H9 (cell line): Measurements from ENCODE around the gene OXER1. TPM values are rescaled to one million over a fixed set of nuclear protein-coding genes. Genes with fewer than 3 reads are reported as not detected.

Experiments
- DNase-seq: peaks from one replicate; pipeline ENCODE4 v3.0.0-alpha.2; 2017
- H2AFZ ChIP-seq: one replicate; pipeline ENCODE4 v1.6.1; 2013; ENCODE audit warnings: mild to moderate bottlenecking, low read length, control low read depth, moderate library complexity
- H2AK5ac ChIP-seq: 2 replicates; pipeline ENCODE4 v1.6.1; 2013; ENCODE audit warnings: low read length, control low read depth, mixed read lengths; ENCODE audit not compliant: insufficient read length
- H2BK120ac ChIP-seq: one replicate; pipeline ENCODE4 v1.6.1; 2013; ENCODE audit warnings: low read depth, mild to moderate bottlenecking, low read length, control low read depth, inconsistent platforms; ENCODE audit not compliant: poor library complexity, severe bottlenecking
- H2BK12ac ChIP-seq: 2 replicates; pipeline ENCODE4 v1.6.1; 2013; ENCODE audit warnings: low read length, control low read depth, mixed read lengths, low read depth; ENCODE audit not compliant: insufficient read length
- H2BK15ac ChIP-seq: 2 replicates; pipeline ENCODE4 v1.6.1; 2013; ENCODE audit warnings: low read depth, low read length, control low read depth
- H2BK20ac ChIP-seq: one replicate; pipeline ENCODE4 v1.6.1; 2013; ENCODE audit warnings: low read depth, mild to moderate bottlenecking, low read length, control low read depth, inconsistent platforms; ENCODE audit not compliant: poor library complexity, severe bottlenecking
- H2BK5ac ChIP-seq: 2 replicates; pipeline ENCODE4 v1.6.1; 2013; ENCODE audit warnings: low read length, control low read depth, mixed read lengths; ENCODE audit not compliant: insufficient read length
- H3K14ac ChIP-seq: 2 replicates; pipeline ENCODE4 v1.6.1; 2013; ENCODE audit warnings: low read length, control low read depth; ENCODE audit not compliant: insufficient read depth
- H3K18ac ChIP-seq: 2 replicates; pipeline ENCODE4 v1.6.1; 2013; ENCODE audit warnings: low read depth, mild to moderate bottlenecking, mixed read lengths, low read length, control low read depth; ENCODE audit not compliant: insufficient read length
- H3K23ac ChIP-seq: 2 replicates; pipeline ENCODE4 v1.6.1; 2013; ENCODE audit warnings: low read length, control low read depth, mixed read lengths, low read depth; ENCODE audit not compliant: insufficient read length
- H3K23me2 ChIP-seq: 2 replicates; pipeline ENCODE4 v1.6.1; 2013; ENCODE audit warnings: low read depth, mild to moderate bottlenecking, mixed read lengths, low read length, control low read depth; ENCODE audit not compliant: insufficient read length, poor library complexity, severe bottlenecking
- H3K27ac ChIP-seq: 2 replicates; pipeline ENCODE4 v1.5.1; 2013; ENCODE audit warnings: low read length, control low read depth, mixed read lengths, low read depth; ENCODE audit not compliant: insufficient read length
- H3K27me3 ChIP-seq: 2 replicates; pipeline ENCODE4 v1.6.1; 2013; ENCODE audit warnings: low read length, control low read depth, inconsistent platforms; ENCODE audit not compliant: insufficient read depth
- H3K4ac ChIP-seq: 2 replicates; pipeline ENCODE4 v1.6.1; 2013; ENCODE audit warnings: low read depth, mild to moderate bottlenecking, control low read depth, inconsistent platforms, low read length, moderate library complexity
- H3K4me1 ChIP-seq: 2 replicates; pipeline ENCODE4 v1.6.1; 2013; ENCODE audit warnings: low read length, control low read depth, inconsistent platforms; ENCODE audit not compliant: insufficient read depth
- H3K4me2 ChIP-seq: 2 replicates; pipeline ENCODE4 v1.6.1; 2013; ENCODE audit warnings: low read length, control low read depth, mixed read lengths; ENCODE audit not compliant: insufficient read length, insufficient read depth
- H3K56ac ChIP-seq: 2 replicates; pipeline ENCODE4 v1.6.1; 2013; ENCODE audit warnings: low read depth, mild to moderate bottlenecking, mixed read lengths, low read length, control low read depth; ENCODE audit not compliant: insufficient read length
- H3K79me1 ChIP-seq: 2 replicates; pipeline ENCODE4 v1.6.1; 2013; ENCODE audit warnings: low read depth, mild to moderate bottlenecking, moderate library complexity, low read length, control low read depth, inconsistent platforms; ENCODE audit not compliant: insufficient read depth, poor library complexity, severe bottlenecking
- H3K79me2 ChIP-seq: 2 replicates; pipeline ENCODE4 v1.6.1; 2013; ENCODE audit warnings: low read length, control low read depth, inconsistent platforms; ENCODE audit not compliant: insufficient read depth
- H3K9ac ChIP-seq: 2 replicates; pipeline ENCODE4 v1.6.1; 2013; ENCODE audit warnings: low read length, control low read depth, mixed read lengths; ENCODE audit not compliant: insufficient read length; ENCODE audit errors: extremely low read depth
- H3K9me3 ChIP-seq: one replicate; pipeline ENCODE4 v1.6.1; 2013; ENCODE audit warnings: low read depth, low read length, inconsistent platforms; ENCODE audit not compliant: control insufficient read depth
- H3T11ph ChIP-seq: one replicate; pipeline ENCODE4 v1.6.1; 2013; ENCODE audit warnings: mild to moderate bottlenecking, low read length, control low read depth, inconsistent platforms
- H4K20me1 ChIP-seq: one replicate; pipeline ENCODE4 v1.6.1; 2013; ENCODE audit not compliant: control insufficient read depth, insufficient read length, insufficient read depth
- H4K5ac ChIP-seq: 2 replicates; pipeline ENCODE4 v1.6.1; 2013; ENCODE audit warnings: low read depth, mild to moderate bottlenecking, mixed read lengths, low read length, control low read depth; ENCODE audit not compliant: insufficient read length
- H4K8ac ChIP-seq: replicated peaks from 2 replicates; pipeline ENCODE4 v1.6.1; 2013; ENCODE audit warnings: low read length, control low read depth, mixed read lengths, low read depth; ENCODE audit not compliant: insufficient read length
- H4K91ac ChIP-seq: 2 replicates; pipeline ENCODE4 v1.6.1; 2013; ENCODE audit warnings: low read depth, mild to moderate bottlenecking, moderate library complexity, mixed read lengths, low read length, control low read depth; ENCODE audit not compliant: insufficient read length
- H3K27ac Mint-ChIP-seq, 3 experiments: 2 replicates in 2 of 3; 3 replicates in 1 of 3; pipeline ENCODE4 v1.8.0; 2020 to 2021; ENCODE audit warnings: mixed read lengths in 3 of 3, mild to moderate bottlenecking in 1 of 3, moderate library complexity in 1 of 3
- H3K27me3 Mint-ChIP-seq: 2 replicates; pipeline ENCODE4 v1.8.0; 2021; ENCODE audit warnings: low read depth, mild to moderate bottlenecking, moderate library complexity, mixed read lengths
- H3K36me3 Mint-ChIP-seq, 3 experiments: 2 replicates in 2 of 3; 3 replicates in 1 of 3; pipeline ENCODE4 v1.8.0; 2020 to 2021; ENCODE audit warnings: low read depth in 3 of 3, mixed read lengths in 3 of 3; ENCODE audit not compliant: insufficient read depth in 1 of 3
- H3K4me1 Mint-ChIP-seq, 2 experiments: 2 replicates each; pipeline ENCODE4 v1.8.0; 2020; ENCODE audit warnings: mixed read lengths in 2 of 2
- H3K4me3 Mint-ChIP-seq, 2 experiments: 2 replicates in 1 of 2; 3 replicates in 1 of 2; pipeline ENCODE4 v1.8.0; 2020 to 2021; ENCODE audit warnings: mild to moderate bottlenecking in 2 of 2, mixed read lengths in 2 of 2, moderate library complexity in 1 of 2
- H3K9me3 Mint-ChIP-seq, 2 experiments: 2 replicates in 1 of 2; 3 replicates in 1 of 2; pipeline ENCODE4 v1.8.0; 2020; ENCODE audit warnings: mild to moderate bottlenecking in 2 of 2, mixed read lengths in 2 of 2, moderate library complexity in 1 of 2
- CTCF ChIP-seq: fragments of 200-600 bp; sonication (generic); conservative IDR thresholded peaks from 3 replicates; pipeline ENCODE4 v1.8.0; 2021; ENCODE audit warnings: antibody characterized with exemption, mild to moderate bottlenecking
- WGBS: extraction: QIAGEN DNeasy Blood & Tissue Kit; methylation state at CpG from one replicate; pipeline ENCODE4 v1.1.7; 2013; ENCODE audit warnings: missing lambda C conversion rate, low lambda C conversion rate, mixed read lengths; ENCODE audit not compliant: insufficient read length; ENCODE audit errors: extremely low coverage; 5-methylcytosine and 5-hydroxymethylcytosine counted together
- total RNA-seq: library from RNA; stranded (reverse); gene quantifications from 2 replicates; pipeline ENCODE4 v1.2.1, GENCODE V29; 2021

OXER1 gene
- total RNA-seq, 1 experiment from 2014 or later, result 1.6 TPM

DNA sequence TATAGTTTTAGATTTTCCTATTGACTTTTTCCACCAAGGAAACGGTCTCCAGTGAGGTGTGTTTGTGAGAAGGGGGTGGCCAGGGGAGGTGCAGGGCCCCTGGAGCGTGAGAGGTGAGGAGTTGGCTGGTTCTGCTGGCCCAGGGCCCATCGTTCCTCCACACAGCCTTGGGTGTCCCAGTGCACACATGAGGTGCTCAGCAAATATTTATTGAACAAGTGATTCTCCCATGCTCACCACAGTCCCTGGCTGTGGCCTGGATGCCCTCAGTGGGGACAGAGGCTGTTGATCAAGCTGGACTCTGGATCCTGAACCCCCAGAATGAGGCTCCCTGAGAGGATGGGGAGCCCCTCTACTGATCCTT is 23.5 kb upstream of the OXER1 start:
- Histone ChIP-seq H3K4me1 (no peaks in the 10 kb centered on the region), H3T11ph (no peak overlapping the region), H2AFZ (no peak overlapping the region), H3K14ac (no peak overlapping the region), H3K27ac (no peak overlapping the region), H4K91ac (no peak overlapping the region), H3K18ac (no peak overlapping the region), H3K23ac (no peak overlapping the region), H3K9ac (no peak overlapping the region), H2BK15ac (no peak overlapping the region), H3K9me3 (no peaks in the 10 kb centered on the region), H3K79me1 (no peaks in the 10 kb centered on the region), H2BK120ac (no peak overlapping the region), H2BK20ac (no peak overlapping the region), H3K27me3 (peaks cover 7% of the 10 kb centered on the region; the same call in 1 of the 2 replicates), H4K8ac (no peak overlapping the region), H3K79me2 (no peaks in the 10 kb centered on the region), H2BK12ac (no peak overlapping the region), H3K56ac (no peak overlapping the region), H4K20me1 (no peaks in the 10 kb centered on the region), H4K5ac (no peak overlapping the region), H2BK5ac (no peak overlapping the region), H3K23me2 (peaks cover 5% of the 10 kb centered on the region), H2AK5ac (no peak overlapping the region), H3K4ac (no peak overlapping the region), H3K4me2 (no peak overlapping the region)
- Mint-ChIP-seq H3K9me3 (peaks cover 0 to 1% of the 10 kb centered on the region in 2 experiments; a peak in 1 of 5 replicates), H3K36me3 (peaks cover 2 to 8% (median 6%) of the 10 kb centered on the region in 3 experiments), H3K4me3 (no peak overlapping the region), H3K4me1 (peaks cover 11 to 40% of the 10 kb centered on the region in 2 experiments), H3K27me3 (peaks cover 24% of the 10 kb centered on the region), H3K27ac (no peak overlapping the region)
- TF ChIP-seq CTCF, result no peak
- DNase-seq, result no peak
- WGBS, result no CpG with 5 or more reads among the region's 3 CpGs
